Measurements from ENCODE around the gene SYNGAP1. TPM values are rescaled to one million over a fixed set of nuclear protein-coding genes. Genes with fewer than 3 reads are reported as not detected.
A peak's percentile ranks its signal among the peaks of the same experiment; 100 is the strongest.

The SYNGAP1 gene
- total and polyA plus RNA-seq, 9 of the 15 experiments (the other 6 are each of a cell fraction or from before 2014, with no cell fraction given), result 0.01 to 22.8 (median 3.2) TPM

DNA sequence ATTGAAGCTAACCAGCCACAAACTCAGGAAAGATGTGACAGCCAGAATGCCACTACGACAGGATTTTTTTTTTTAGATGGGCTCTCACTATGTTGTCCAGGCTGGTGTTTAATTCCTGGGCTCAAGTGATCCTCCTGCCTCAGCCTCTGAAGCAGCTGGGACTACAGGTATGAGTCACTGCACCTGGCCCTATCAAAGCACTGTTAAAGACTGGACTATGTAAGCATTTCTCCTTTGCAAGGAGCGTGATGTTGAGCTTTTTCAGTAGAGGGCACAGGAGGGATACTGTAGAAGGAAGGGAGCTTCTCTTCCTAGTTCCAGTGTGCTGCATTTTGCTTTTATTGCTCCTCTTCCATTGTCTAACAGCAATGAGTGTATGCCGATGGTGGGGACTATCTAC, 70.3 kb downstream of the SYNGAP1 start (continued):
- TF ChIP-seq, protein P1, sequence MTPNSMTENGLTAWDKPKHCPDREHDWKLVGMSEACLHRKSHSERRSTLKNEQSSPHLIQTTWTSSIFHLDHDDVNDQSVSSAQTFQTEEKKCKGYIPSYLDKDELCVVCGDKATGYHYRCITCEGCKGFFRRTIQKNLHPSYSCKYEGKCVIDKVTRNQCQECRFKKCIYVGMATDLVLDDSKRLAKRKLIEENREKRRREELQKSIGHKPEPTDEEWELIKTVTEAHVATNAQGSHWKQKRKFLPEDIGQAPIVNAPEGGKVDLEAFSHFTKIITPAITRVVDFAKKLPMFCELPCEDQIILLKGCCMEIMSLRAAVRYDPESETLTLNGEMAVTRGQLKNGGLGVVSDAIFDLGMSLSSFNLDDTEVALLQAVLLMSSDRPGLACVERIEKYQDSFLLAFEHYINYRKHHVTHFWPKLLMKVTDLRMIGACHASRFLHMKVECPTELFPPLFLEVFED (CRISPR knock-in tag; conservative IDR thresholded peaks at IDR 0.05), result no peak
- TF ChIP-seq RAD21 (CRISPR knock-in tag; conservative IDR thresholded peaks at IDR 0.05 in 1 of 2, IDR thresholded peaks at IDR 0.05 in 1 of 2), result peak in 1 of 2 experiments; percentile 29; a peak in 1 of 4 replicates
- peak; percentile 46; the same call in 1 of the 2 replicates for TF ChIP-seq JUND (IDR thresholded peaks at IDR 0.05; ENCODE audit: borderline replicate concordance, low read depth, low read length)
- TF ChIP-seq JUND (tag; IDR thresholded peaks at IDR 0.05; ENCODE audit: borderline replicate concordance, low read depth, low read length), result no peak

DNA sequence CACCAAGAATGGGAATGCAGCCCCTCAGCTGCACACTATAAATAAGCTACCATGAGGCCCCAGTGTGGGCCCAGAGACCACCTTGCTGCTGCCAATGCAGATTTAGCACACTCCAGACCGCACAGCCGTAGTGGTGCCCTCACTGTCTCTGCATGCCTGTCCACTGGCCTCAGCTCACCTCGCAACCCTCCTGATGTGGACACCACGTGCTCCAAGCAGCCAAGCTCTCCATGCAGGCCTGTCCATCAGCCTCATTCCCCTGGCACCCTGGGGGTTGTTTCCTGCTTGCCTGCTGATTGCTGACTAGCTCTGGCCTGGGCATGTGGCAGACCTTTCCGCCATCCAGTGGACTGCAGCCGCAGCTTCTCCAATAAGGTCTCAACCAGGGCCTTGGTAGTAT, 70.8 kb downstream of the SYNGAP1 start:
- BruUV-seq (replicated peaks), result no TSS peak
- intact Hi-C loops (cut with micrococcal nuclease) (no loop called here), in situ Hi-C loops (cut with MboI) (no loop called here)
- ChIA-PET POLR2A (interaction anchor here (0.6 to 1.5 kb wide), 6 partner anchors 10 to 201 kb away, joined by 3 to 6 read pairs (median 3); partner anchors contain the start of gene ZBTB9), CTCF (ENCODE audit: low intra/inter-chr PET ratio) (interaction anchor here (0.9 kb wide), 1 partner anchor 99 kb away, joined by 4 read pairs; no protein-coding TSS in a partner anchor)
- no peaks in the 10 kb centered on the region for H3K9me1 ChIP-seq (ENCODE audit: control insufficient read depth, insufficient read depth, low read length)
- H3K4me3 ChIP-seq, result no peak overlapping the region
- H3K4me1 ChIP-seq (replicated peaks in 1 of 2; ENCODE audit: control insufficient read depth in 2 of 2, insufficient read depth in 2 of 2, low read length in 2 of 2), result peaks cover 7 to 17% of the 10 kb centered on the region in 2 experiments; a peak in 4 of 5 replicates
- TF ChIP-seq SUPT5H (IDR thresholded peaks at IDR 0.05), result no peak
- no peak for TF ChIP-seq CCNT2 (IDR thresholded peaks at IDR 0.05; ENCODE audit: borderline replicate concordance, extremely low read depth, insufficient read length, low read depth, low read length)
- TF ChIP-seq ZNF165 (CRISPR knock-in tag; IDR thresholded peaks at IDR 0.05; ENCODE audit: borderline replicate concordance), result no peak
- no peak for TF ChIP-seq ZNF583 (CRISPR knock-in tag; IDR thresholded peaks at IDR 0.05)
- TF ChIP-seq ZNF589 (CRISPR knock-in tag; IDR thresholded peaks at IDR 0.05; ENCODE audit: low read depth), result no peak
- no peak for TF ChIP-seq POLR2G (IDR thresholded peaks at IDR 0.05; ENCODE audit: low read depth, low read length)
- TF ChIP-seq ZNF445 (CRISPR knock-in tag; IDR thresholded peaks at IDR 0.05; ENCODE audit: low read depth), result no peak
- no peak for TF ChIP-seq ZNF253 (CRISPR knock-in tag; conservative IDR thresholded peaks at IDR 0.05)
- TF ChIP-seq, protein P2, sequence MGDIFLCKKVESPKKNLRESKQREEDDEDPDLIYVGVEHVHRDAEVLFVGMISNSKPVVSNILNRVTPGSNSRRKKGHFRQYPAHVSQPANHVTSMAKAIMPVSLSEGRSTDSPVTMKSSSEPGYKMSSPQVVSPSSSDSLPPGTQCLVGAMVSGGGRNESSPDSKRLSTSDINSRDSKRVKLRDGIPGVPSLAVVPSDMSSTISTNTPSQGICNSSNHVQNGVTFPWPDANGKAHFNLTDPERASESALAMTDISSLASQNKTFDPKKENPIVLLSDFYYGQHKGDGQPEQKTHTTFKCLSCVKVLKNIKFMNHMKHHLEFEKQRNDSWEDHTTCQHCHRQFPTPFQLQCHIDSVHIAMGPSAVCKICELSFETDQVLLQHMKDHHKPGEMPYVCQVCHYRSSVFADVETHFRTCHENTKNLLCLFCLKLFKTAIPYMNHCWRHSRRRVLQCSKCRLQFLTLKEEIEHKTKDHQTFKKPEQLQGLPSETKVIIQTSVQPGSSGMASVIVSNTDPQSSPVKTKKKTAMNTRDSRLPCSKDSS (IDR thresholded peaks at IDR 0.05; ENCODE audit: low read depth, partially characterized antibody), result no peak
- no peak for TF ChIP-seq MTA1 (IDR thresholded peaks at IDR 0.05; ENCODE audit: borderline replicate concordance)
- no peak for TF ChIP-seq KDM2B (CRISPR knock-in tag; IDR thresholded peaks at IDR 0.05)
- TF ChIP-seq NONO (IDR thresholded peaks at IDR 0.05; ENCODE audit: low read depth in 2 of 2, low read length in 1 of 2), result no peak
- no peak for TF ChIP-seq TFAM (CRISPR knock-in tag; conservative IDR thresholded peaks at IDR 0.05)
- TF ChIP-seq SIRT6 (IDR thresholded peaks at IDR 0.05; ENCODE audit: low read depth, low read length), result no peak
- no peak for TF ChIP-seq CTBP1 (IDR thresholded peaks at IDR 0.05; ENCODE audit: borderline replicate concordance)
- 55% methylated on average over 6 of the region's 6 CpGs for WGBS (ENCODE audit: insufficient coverage, low coverage, missing lambda C conversion rate)
- ATAC-seq (no peak; the same call in 1 of the 3 replicates), DNase-seq (ENCODE audit: extremely low read depth in 1 of 4, low spot score in 3 of 4) (no peak), FAIRE-seq (no peak)
- peak overlapping the region; percentile 1; the same call in 1 of the 2 replicates for H2AFZ ChIP-seq (ENCODE audit: low read depth, low read length)
- H3K9me3 ChIP-seq (replicated peaks; ENCODE audit: control insufficient read depth, insufficient read depth, low read depth, low read length), result no peaks in the 10 kb centered on the region
- H3K9ac ChIP-seq (ENCODE audit: insufficient read depth in 1 of 2, low read depth in 2 of 2, low read length in 2 of 2), result peak overlapping the region in 1 of 2 experiments; percentile 1; a peak in 1 of 4 replicates
- H4K20me1 ChIP-seq (replicated peaks; ENCODE audit: control insufficient read depth, insufficient read depth, low read length), result no peaks in the 10 kb centered on the region
- no peak overlapping the region for H3K4me2 ChIP-seq (ENCODE audit: insufficient read depth, low read length)
- H3K27me3 ChIP-seq (ENCODE audit: control insufficient read depth in 2 of 2, insufficient read depth in 2 of 2, low read length in 2 of 2), result no peaks in the 10 kb centered on the region
- no peaks in the 10 kb centered on the region for H3K79me2 ChIP-seq (ENCODE audit: control insufficient read depth, insufficient read depth, low read length)
- H3K36me3 ChIP-seq (ENCODE audit: control insufficient read depth, insufficient read depth, low read length), result no peaks in the 10 kb centered on the region
- no peak overlapping the region for H3K27ac ChIP-seq (ENCODE audit: extremely low read depth, low read depth, low read length)
